Measurements from ENCODE around the gene PDE11A.

PDE11A gene

GRCh38 chr2:178016612-178017011 is 56.0 kb downstream of the PDE11A start:
- H2AFZ ChIP-seq (ENCODE audit: low read depth, low read length): no peak overlapping the region
- no peak overlapping the region for H3K4me3 ChIP-seq (ENCODE audit: low read length)
- H3K27me3 ChIP-seq (ENCODE audit: insufficient read depth, low read length): no peaks in the 10 kb centered on the region
- H3K4me1 ChIP-seq (ENCODE audit: insufficient read depth, low read length): no peaks in the 10 kb centered on the region
- no peaks in the 10 kb centered on the region for H3K9me3 ChIP-seq (ENCODE audit: low read length)
- no peaks in the 10 kb centered on the region for H3K36me3 ChIP-seq (ENCODE audit: insufficient read depth, low read length)

- no peak overlapping the region for H2AFZ ChIP-seq (ENCODE audit: low read depth, low read length)
- no peaks in the 10 kb centered on the region for H3K27me3 ChIP-seq (ENCODE audit: insufficient read depth, low read length)
- no peak overlapping the region for H3K4me3 ChIP-seq (ENCODE audit: low read length)
- no peaks in the 10 kb centered on the region for H3K9me3 ChIP-seq (ENCODE audit: low read length)
- H3K36me3 ChIP-seq (ENCODE audit: insufficient read depth, low read length): no peaks in the 10 kb centered on the region
- H3K4me1 ChIP-seq (ENCODE audit: insufficient read depth, low read length): no peaks in the 10 kb centered on the region
Observed at GRCh38 chr2:178012639-178013038, 59.9 kb downstream of the PDE11A start.

GRCh38 chr2:178009813-178010212 is 62.8 kb downstream of the PDE11A start:
- no peaks in the 10 kb centered on the region for H3K9me3 ChIP-seq (ENCODE audit: low read length)
- H3K4me3 ChIP-seq (ENCODE audit: low read length): no peak overlapping the region
- no peaks in the 10 kb centered on the region for H3K36me3 ChIP-seq (ENCODE audit: insufficient read depth, low read length)
- H2AFZ ChIP-seq (ENCODE audit: low read depth, low read length): no peak overlapping the region
- H3K27me3 ChIP-seq (ENCODE audit: insufficient read depth, low read length): no peaks in the 10 kb centered on the region
- no peaks in the 10 kb centered on the region for H3K4me1 ChIP-seq (ENCODE audit: insufficient read depth, low read length)

- Histone ChIP-seq H3K27me3 (ENCODE audit: insufficient read depth, low read length) (no peaks in the 10 kb centered on the region), H3K4me1 (ENCODE audit: insufficient read depth, low read length) (no peaks in the 10 kb centered on the region), H3K4me3 (ENCODE audit: low read length) (no peak overlapping the region), H2AFZ (ENCODE audit: low read depth, low read length) (no peak overlapping the region), H3K9me3 (ENCODE audit: low read length) (no peaks in the 10 kb centered on the region), H3K36me3 (ENCODE audit: insufficient read depth, low read length) (no peaks in the 10 kb centered on the region)
Observed at GRCh38 chr2:178008636-178009289, 63.8 kb downstream of the PDE11A start.

GRCh38 chr2:178006710-178007109 is 65.9 kb downstream of the PDE11A start:
- no peak overlapping the region for H2AFZ ChIP-seq (ENCODE audit: low read depth, low read length)
- H3K9me3 ChIP-seq (ENCODE audit: low read length): no peaks in the 10 kb centered on the region
- no peaks in the 10 kb centered on the region for H3K4me1 ChIP-seq (ENCODE audit: insufficient read depth, low read length)
- no peak overlapping the region for H3K4me3 ChIP-seq (ENCODE audit: low read length)
- no peaks in the 10 kb centered on the region for H3K36me3 ChIP-seq (ENCODE audit: insufficient read depth, low read length)
- no peaks in the 10 kb centered on the region for H3K27me3 ChIP-seq (ENCODE audit: insufficient read depth, low read length)

GRCh38 chr2:178005756-178006155 is 66.8 kb downstream of the PDE11A start:
- H3K27me3 ChIP-seq (ENCODE audit: insufficient read depth, low read length): no peaks in the 10 kb centered on the region
- no peaks in the 10 kb centered on the region for H3K9me3 ChIP-seq (ENCODE audit: low read length)
- no peak overlapping the region for H3K4me3 ChIP-seq (ENCODE audit: low read length)
- H3K36me3 ChIP-seq (ENCODE audit: insufficient read depth, low read length): no peaks in the 10 kb centered on the region
- no peaks in the 10 kb centered on the region for H3K4me1 ChIP-seq (ENCODE audit: insufficient read depth, low read length)
- H2AFZ ChIP-seq (ENCODE audit: low read depth, low read length): no peak overlapping the region

GRCh38 chr2:178002038-178002437 is 70.5 kb downstream of the PDE11A start:
- no peaks in the 10 kb centered on the region for H3K4me1 ChIP-seq (ENCODE audit: insufficient read depth, low read length)
- no peaks in the 10 kb centered on the region for H3K36me3 ChIP-seq (ENCODE audit: insufficient read depth, low read length)
- no peaks in the 10 kb centered on the region for H3K9me3 ChIP-seq (ENCODE audit: low read length)
- H2AFZ ChIP-seq (ENCODE audit: low read depth, low read length): no peak overlapping the region
- no peak overlapping the region for H3K4me3 ChIP-seq (ENCODE audit: low read length)
- H3K27me3 ChIP-seq (ENCODE audit: insufficient read depth, low read length): peaks cover 2% of the 10 kb centered on the region

GRCh38 chr2:177998996-177999395 is 73.6 kb downstream of the PDE11A start:
- Histone ChIP-seq H2AFZ (ENCODE audit: low read depth, low read length) (no peak overlapping the region), H3K9me3 (ENCODE audit: low read length) (no peaks in the 10 kb centered on the region), H3K4me3 (ENCODE audit: low read length) (no peak overlapping the region), H3K4me1 (ENCODE audit: insufficient read depth, low read length) (peaks cover 8% of the 10 kb centered on the region), H3K36me3 (ENCODE audit: insufficient read depth, low read length) (no peaks in the 10 kb centered on the region), H3K27me3 (ENCODE audit: insufficient read depth, low read length) (peaks cover 2% of the 10 kb centered on the region)

- H3K27me3 ChIP-seq (ENCODE audit: insufficient read depth, low read length): peaks cover 2% of the 10 kb centered on the region
- no peak overlapping the region for H2AFZ ChIP-seq (ENCODE audit: low read depth, low read length)
- H3K4me1 ChIP-seq (ENCODE audit: insufficient read depth, low read length): peaks cover 8% of the 10 kb centered on the region
- H3K4me3 ChIP-seq (ENCODE audit: low read length): no peak overlapping the region
- H3K36me3 ChIP-seq (ENCODE audit: insufficient read depth, low read length): no peaks in the 10 kb centered on the region
- no peaks in the 10 kb centered on the region for H3K9me3 ChIP-seq (ENCODE audit: low read length)
Observed at GRCh38 chr2:177998006-177998405, 74.6 kb downstream of the PDE11A start.

- H2AFZ ChIP-seq (ENCODE audit: low read depth, low read length): no peak overlapping the region
- H3K36me3 ChIP-seq (ENCODE audit: insufficient read depth, low read length): no peaks in the 10 kb centered on the region
- H3K4me3 ChIP-seq (ENCODE audit: low read length): no peak overlapping the region
- peaks cover 8% of the 10 kb centered on the region for H3K4me1 ChIP-seq (ENCODE audit: insufficient read depth, low read length)
- no peaks in the 10 kb centered on the region for H3K9me3 ChIP-seq (ENCODE audit: low read length)
- H3K27me3 ChIP-seq (ENCODE audit: insufficient read depth, low read length): peaks cover 2% of the 10 kb centered on the region
Observed at GRCh38 chr2:177992992-177993391, 79.6 kb downstream of the PDE11A start.

GRCh38 chr2:177989029-177989885 is 83.3 kb downstream of the PDE11A start:
- no peak overlapping the region for H2AFZ ChIP-seq (ENCODE audit: low read depth, low read length)
- H3K4me1 ChIP-seq (ENCODE audit: insufficient read depth, low read length): peaks cover 2% of the 10 kb centered on the region
- no peak overlapping the region for H3K4me3 ChIP-seq (ENCODE audit: low read length)
- H3K27me3 ChIP-seq (ENCODE audit: insufficient read depth, low read length): no peaks in the 10 kb centered on the region
- no peaks in the 10 kb centered on the region for H3K36me3 ChIP-seq (ENCODE audit: insufficient read depth, low read length)
- no peaks in the 10 kb centered on the region for H3K9me3 ChIP-seq (ENCODE audit: low read length)

- Histone ChIP-seq H3K9me3 (ENCODE audit: low read length) (no peaks in the 10 kb centered on the region), H3K36me3 (ENCODE audit: insufficient read depth, low read length) (no peaks in the 10 kb centered on the region), H2AFZ (ENCODE audit: low read depth, low read length) (no peak overlapping the region), H3K27me3 (ENCODE audit: insufficient read depth, low read length) (no peaks in the 10 kb centered on the region), H3K4me3 (ENCODE audit: low read length) (no peak overlapping the region), H3K4me1 (ENCODE audit: insufficient read depth, low read length) (no peaks in the 10 kb centered on the region)
Observed at GRCh38 chr2:177984749-177985148, 87.8 kb downstream of the PDE11A start.

GRCh38 chr2:177983183-177983788 is 89.3 kb downstream of the PDE11A start:
- H3K4me1 ChIP-seq (ENCODE audit: insufficient read depth, low read length): no peaks in the 10 kb centered on the region
- H3K4me3 ChIP-seq (ENCODE audit: low read length): no peak overlapping the region
- H2AFZ ChIP-seq (ENCODE audit: low read depth, low read length): no peak overlapping the region
- no peaks in the 10 kb centered on the region for H3K9me3 ChIP-seq (ENCODE audit: low read length)
- no peaks in the 10 kb centered on the region for H3K27me3 ChIP-seq (ENCODE audit: insufficient read depth, low read length)
- H3K36me3 ChIP-seq (ENCODE audit: insufficient read depth, low read length): no peaks in the 10 kb centered on the region
